ENCODE measurements around the gene PTPN13.

PTPN13 gene

GRCh38 chr4:86594559-86595425 lies 677 bp downstream of the PTPN13 start:
- DNase-seq: peak; percentile 57

DNA sequence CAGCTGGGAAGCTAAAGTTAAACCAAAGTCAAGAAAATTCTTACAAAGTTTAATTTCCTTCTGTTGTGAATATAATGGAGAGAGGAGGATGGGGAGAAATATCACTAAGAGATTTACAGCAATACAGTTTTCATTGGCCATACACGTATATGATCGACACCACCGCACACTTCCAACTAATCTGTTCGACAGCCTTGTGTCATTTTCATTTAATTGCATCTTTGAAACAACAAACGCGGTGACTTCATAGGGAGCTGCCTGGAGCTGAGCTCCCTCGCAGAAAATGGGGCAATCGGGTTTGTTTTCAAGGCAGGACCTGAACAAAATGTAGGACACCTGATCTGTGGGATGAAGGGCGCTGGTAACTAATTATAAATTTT lies 1.3 kb downstream of the PTPN13 start:
- peak; percentile 57 for DNase-seq

DNA sequence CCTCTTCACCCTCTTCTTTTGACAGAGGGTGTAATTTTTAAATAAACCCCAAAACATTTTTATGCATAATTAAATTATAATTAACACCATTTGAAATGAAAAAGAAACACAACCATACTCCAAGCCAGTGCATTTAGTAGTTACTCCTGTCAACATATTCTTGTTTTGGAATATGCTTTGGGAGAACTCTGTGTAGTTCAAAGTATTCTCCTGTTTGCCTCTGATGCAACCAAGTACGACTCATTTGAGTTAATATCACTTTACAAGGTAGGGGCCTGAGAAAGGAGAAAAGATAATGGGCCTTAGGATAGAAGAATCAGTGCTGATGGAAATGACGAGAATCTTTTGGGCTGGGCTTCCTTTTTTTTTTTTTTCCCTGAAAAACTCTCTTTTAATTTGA lies 2.7 kb downstream of the PTPN13 start:
- no peak for DNase-seq

DNA sequence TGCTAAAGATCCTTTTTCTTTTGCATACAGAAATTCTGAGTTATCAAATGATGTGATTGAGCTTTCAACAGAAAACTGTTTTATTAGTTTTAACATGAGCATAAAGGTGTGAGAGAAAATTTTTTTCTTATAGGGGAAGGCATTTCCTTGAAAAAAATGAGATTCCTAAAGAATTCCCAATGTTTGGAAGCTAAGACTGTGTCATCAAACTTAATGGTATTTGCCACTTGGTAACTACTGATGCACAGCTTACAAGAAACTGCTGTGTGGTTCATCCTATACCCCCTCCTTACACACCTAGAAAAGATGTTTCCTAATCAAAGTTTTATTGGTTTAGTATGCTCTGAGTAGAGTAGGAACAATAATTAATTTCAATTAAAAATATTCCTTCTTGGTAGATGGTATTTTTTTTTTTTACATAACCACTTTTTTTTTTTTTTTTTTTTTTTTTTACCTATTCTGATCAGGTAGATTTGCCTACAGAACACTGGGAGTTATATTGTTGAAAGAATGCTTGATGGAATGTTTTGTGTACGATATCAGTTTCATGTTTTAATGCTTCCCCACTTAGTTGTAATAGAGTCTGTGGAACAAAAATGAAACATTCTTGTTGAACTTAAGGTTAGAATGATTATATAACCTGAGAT lies 6.0 kb downstream of the PTPN13 start:
- no peak for DNase-seq

DNA sequence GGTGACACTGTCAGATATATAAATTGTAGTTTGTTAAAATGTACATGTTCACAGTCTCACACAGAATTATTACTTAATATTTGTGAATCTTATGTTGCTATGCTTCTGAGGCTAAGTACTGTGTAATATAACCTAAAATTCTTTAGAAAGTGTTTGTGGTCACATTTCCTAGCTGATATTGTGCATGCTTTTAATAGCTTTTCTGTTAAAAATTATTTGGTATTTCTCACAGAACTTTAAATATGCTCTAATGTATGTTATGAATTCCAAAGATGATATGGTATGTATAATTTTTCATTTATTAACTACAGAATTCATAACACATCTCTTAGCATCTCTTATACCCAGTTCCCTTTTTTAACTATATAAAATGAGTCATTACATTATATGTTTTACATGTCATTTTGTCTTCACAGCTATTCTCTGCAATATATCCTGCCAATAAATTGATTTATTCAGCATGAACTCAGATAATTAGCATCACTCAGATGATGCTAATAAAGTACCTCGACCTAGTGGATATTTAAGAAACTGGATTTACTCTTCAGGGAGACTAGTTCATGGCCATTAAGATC lies 9.3 kb downstream of the PTPN13 start:
- no peak for DNase-seq

- DNase-seq: no peak
Measured at GRCh38 chr4:86606809-86607208, 12.7 kb downstream of the PTPN13 start.

- no peak for DNase-seq
Measured at GRCh38 chr4:86608757-86609375, 14.8 kb downstream of the PTPN13 start.

DNA sequence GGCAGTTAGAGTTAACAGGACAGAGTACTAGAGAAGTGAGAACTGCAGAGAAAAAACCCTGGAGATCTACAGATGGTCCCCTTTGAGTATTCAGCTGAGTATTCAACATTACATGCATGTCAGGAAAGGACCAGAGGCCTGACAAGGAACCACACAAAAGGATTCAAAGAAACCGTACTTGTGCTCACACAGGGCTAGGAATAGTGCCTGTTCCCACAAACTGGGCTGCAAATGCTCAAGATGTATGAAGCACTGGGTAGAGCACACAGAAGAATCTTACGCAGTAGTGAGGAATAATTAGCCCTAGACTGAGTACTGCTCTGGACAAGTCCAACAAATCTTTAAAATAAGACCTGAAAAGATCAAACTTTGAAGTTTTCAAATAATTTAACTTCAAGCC lies 17.6 kb downstream of the PTPN13 start:
- no peak for DNase-seq

DNA sequence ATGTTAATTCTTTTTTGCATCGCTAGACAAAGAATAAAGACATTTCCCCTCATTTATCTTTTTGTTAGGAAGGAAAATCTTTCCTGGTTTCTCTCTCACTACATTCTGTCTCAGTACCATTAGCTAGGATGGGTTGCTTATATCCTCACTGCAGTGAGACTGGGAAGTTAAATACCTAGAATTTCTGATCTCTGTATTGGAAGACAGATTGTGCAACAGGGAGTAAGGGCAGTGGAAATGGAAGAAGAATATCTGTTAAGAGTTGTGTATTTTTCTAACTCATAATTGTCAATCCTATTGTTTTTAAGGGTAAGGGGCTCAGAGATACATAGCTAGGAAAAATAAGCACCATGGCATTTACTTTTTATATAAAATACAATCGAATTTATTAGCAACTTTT lies 19.6 kb downstream of the PTPN13 start:
- no peak for DNase-seq

DNA sequence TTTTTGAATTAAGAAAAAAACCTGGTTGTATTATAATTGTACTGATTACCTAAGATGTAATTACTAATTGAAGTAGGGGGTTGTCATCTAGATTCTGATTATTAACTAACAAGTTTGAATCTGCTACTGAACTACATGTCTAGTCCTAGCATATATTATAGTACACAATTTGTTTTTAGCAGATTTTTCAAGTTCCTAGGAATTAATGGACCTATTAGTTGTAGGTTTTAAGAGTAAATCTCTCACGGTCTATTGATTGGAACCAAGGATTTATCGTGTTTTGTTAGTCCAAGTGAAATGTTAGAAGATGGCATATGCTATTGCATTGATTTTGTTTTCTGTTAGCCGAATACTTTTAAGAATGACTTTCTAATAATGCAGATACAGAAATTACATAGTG lies 20.8 kb downstream of the PTPN13 start:
- DNase-seq: no peak

GRCh38 chr4:86615501-86615900 lies 21.4 kb downstream of the PTPN13 start:
- no peak for DNase-seq

DNA sequence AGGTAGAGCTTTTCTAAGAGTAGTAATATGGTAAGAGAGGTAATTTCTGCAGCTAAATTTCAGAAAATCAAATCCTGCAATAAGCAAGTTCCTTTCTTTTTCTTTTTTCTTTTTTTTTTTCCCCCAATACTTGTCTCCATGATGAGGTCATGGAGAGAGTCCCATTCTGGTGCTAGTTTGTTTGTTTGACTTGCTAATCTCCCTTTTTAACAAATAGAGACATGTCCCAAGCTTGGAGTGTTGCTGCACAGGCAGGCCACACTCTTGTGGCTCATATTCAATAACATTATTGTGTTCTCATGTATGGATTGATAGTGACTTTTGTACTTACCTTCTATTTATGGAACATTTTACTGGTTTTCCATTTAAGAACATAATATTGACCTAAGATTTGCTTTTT lies 25.5 kb downstream of the PTPN13 start:
- DNase-seq: no peak

DNA sequence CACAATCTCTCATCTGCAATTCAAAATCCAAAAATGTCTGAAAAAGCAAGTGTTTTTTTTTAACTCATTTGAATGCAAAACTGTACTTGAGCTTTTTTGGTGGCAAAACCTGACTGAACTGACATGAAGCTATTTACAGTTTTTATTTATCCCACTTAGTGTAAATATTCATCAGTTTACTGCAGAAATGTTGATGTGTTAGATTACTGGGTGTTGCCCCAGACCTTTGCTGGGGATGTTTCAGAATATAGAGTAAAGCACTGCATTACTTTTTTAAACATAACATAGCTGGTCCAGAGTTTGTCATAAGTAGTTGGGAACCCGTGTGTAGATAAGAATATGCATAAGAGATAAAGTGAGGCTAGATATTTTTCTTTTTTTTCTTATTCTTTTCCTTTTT lies 27.3 kb downstream of the PTPN13 start:
- DNase-seq: no peak

DNA sequence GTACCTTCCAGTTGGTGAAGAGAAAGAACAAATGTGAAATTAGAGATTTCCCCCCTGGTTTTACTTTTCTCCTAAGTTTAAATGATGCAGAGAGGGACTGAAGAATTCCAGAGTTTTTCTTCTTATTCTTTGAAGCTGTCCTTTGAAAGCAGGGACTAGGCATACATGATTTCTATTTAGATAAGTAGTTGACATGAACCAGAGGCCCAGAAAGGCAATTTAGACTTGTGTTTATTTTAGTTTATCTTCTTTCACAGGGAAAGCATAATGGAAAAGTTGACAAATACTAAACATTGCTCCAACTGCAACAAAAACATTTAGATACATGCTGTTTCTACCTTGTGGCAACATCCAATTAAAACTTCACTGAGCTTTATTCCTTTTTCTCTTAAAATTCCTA lies 32.0 kb downstream of the PTPN13 start:
- no peak for DNase-seq

- no peak for DNase-seq
Measured at GRCh38 chr4:86627462-86628135, 33.5 kb downstream of the PTPN13 start.

GRCh38 chr4:86630629-86631028 lies 36.5 kb downstream of the PTPN13 start:
- DNase-seq: no peak

GRCh38 chr4:86631166-86631565 lies 37.1 kb downstream of the PTPN13 start:
- no peak for DNase-seq

DNA sequence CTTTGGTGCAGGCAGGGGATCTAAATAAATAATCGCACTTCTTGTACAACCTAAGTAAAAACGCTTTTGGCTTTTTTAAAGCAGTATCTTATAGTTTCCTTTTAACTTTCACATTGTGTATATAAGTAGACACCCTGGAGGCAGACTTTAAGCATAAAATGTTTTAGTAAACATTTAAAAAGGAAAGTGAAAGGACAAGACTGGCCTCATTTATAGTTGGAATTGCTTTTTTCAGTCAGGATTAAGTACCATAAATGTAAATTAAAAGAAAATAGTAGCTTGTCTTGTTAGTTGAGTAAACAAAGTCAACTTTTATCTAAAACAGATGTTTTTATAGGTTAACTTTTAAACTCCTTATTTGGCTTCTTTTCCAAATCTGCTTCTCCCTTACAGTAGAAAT lies 39.7 kb downstream of the PTPN13 start:
- DNase-seq: no peak

GRCh38 chr4:86640469-86640868 lies 46.4 kb downstream of the PTPN13 start:
- no peak for DNase-seq

- DNase-seq: no peak
Measured at GRCh38 chr4:86641516-86642090, 47.5 kb downstream of the PTPN13 start.

DNA sequence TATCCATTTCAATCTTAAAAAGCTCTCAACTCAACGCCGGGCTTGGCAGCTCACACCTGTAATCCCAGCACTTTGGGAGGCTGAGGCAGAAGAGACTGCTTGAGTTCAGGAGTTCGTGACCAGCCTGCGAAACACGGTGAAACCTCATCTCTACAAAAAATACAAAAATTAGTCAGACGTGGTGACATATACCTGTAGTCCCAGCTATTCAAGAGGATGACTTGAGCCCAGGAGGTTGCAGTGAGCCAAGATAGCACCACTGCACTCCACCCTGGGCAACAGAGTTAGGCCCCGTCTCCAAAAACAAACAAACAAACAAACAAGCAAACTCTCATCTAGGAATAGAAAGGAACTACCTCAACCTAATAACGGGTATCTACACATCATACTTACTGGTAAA lies 50.8 kb downstream of the PTPN13 start:
- no peak for DNase-seq

GRCh38 chr4:86652332-86652932 lies 58.3 kb downstream of the PTPN13 start:
- no peak for DNase-seq
